ENCODE data around the gene TRIM8.
A peak's percentile ranks its signal among the peaks of the same experiment; 100 is the strongest.
"Not testable (repeated sequence)": the region's sequence is repeated elsewhere in the genome, so short reads cannot be mapped to it uniquely, and the experiment has no call there.

The TRIM8 gene

GRCh38 chr10:102673819-102674511, 29.7 kb downstream of the TRIM8 start:
- DNase-seq: peak; percentile 81

- peak; percentile 54 for DNase-seq
These were observed 30.3 kb downstream of the TRIM8 start for GRCh38 chr10:102674566-102674965.

- DNase-seq: no peak
These were observed 30.9 kb downstream of the TRIM8 start for GRCh38 chr10:102675011-102675665.

- DNase-seq: peak; percentile 41
These were observed 31.6 kb downstream of the TRIM8 start for GRCh38 chr10:102675666-102676533.

- no peak for DNase-seq
These were observed 32.4 kb downstream of the TRIM8 start for GRCh38 chr10:102676534-102677315.

GRCh38 chr10:102677331-102678067, 33.2 kb downstream of the TRIM8 start:
- DNase-seq: no peak

GRCh38 chr10:102678068-102678400, 33.8 kb downstream of the TRIM8 start:
- no peak for DNase-seq

- peak; percentile 37 for DNase-seq
These were observed 34.6 kb downstream of the TRIM8 start for GRCh38 chr10:102678842-102679289.

GRCh38 chr10:102679596-102679995, 35.3 kb downstream of the TRIM8 start:
- no peak for DNase-seq

- no peak for DNase-seq
These were observed 37.4 kb downstream of the TRIM8 start for GRCh38 chr10:102681696-102682095.

GRCh38 chr10:102682416-102682815, 38.1 kb downstream of the TRIM8 start:
- peak; percentile 63 for DNase-seq

- no peak for DNase-seq
These were observed 38.7 kb downstream of the TRIM8 start for GRCh38 chr10:102682981-102683380.

- no peak for DNase-seq
These were observed 39.5 kb downstream of the TRIM8 start for GRCh38 chr10:102683736-102684135.

GRCh38 chr10:102691285-102692066, 47.2 kb downstream of the TRIM8 start:
- no peak for DNase-seq

- DNase-seq: not testable (repeated sequence)
These were observed 51.1 kb downstream of the TRIM8 start for GRCh38 chr10:102695401-102695800.

- DNase-seq: no peak
These were observed 52.5 kb downstream of the TRIM8 start for GRCh38 chr10:102696736-102697135.

- DNase-seq: no peak
These were observed 54.6 kb downstream of the TRIM8 start for GRCh38 chr10:102698894-102699293.

- no peak for DNase-seq
These were observed 57.0 kb downstream of the TRIM8 start for GRCh38 chr10:102701272-102701671.

- no peak for DNase-seq
These were observed 57.5 kb downstream of the TRIM8 start for GRCh38 chr10:102701796-102702195.

GRCh38 chr10:102702742-102703141, 58.5 kb downstream of the TRIM8 start:
- no peak for DNase-seq

GRCh38 chr10:102704915-102705314, 60.6 kb downstream of the TRIM8 start:
- no peak for DNase-seq
